Neural cell (in vitro differentiated cells): ENCODE data around the gene MOBP. TPM values are rescaled to one million over a fixed set of nuclear protein-coding genes. Genes with fewer than 3 reads are reported as not detected.

Source experiments
- H2AFZ ChIP-seq: fragments of 200-600, 300-800 bp; sonication (generic), shearing (Covaris generic); 2 replicates; pipeline ENCODE4 v1.6.0; 2014; ENCODE audit warnings: low read depth, mild to moderate bottlenecking, antibody characterized with exemption, low read length, moderate library complexity
- H3F3A ChIP-seq: fragments of 200-600 bp; shearing (Covaris generic); 2 replicates; pipeline ENCODE4 v1.6.1; 2016; ENCODE audit warnings: mild to moderate bottlenecking, moderate library complexity, mixed read lengths, antibody characterized with exemption, low read length; ENCODE audit not compliant: insufficient read depth, poor library complexity, severe bottlenecking
- H3K27ac ChIP-seq: fragments of 200-600, 300-800 bp; sonication (generic), shearing (Covaris generic); 2 replicates; pipeline ENCODE4 v1.5.1; 2014; ENCODE audit warnings: mild to moderate bottlenecking, low read length, moderate library complexity
- H3K27me3 ChIP-seq: fragments of 300-800, 200-600 bp; sonication (generic), shearing (Covaris generic); 2 replicates; pipeline ENCODE4 v1.6.0; 2014; ENCODE audit warnings: mild to moderate bottlenecking, low read depth, low read length, moderate library complexity; ENCODE audit not compliant: insufficient read depth
- H3K36me3 ChIP-seq: fragments of 300-800, 200-600 bp; sonication (generic), shearing (Covaris generic); 2 replicates; pipeline ENCODE4 v1.5.1; 2014; ENCODE audit warnings: mild to moderate bottlenecking, antibody characterized with exemption, low read length, moderate library complexity; ENCODE audit not compliant: insufficient read depth
- H3K4me2 ChIP-seq: fragments of 300-800, 200-600 bp; sonication (generic), shearing (Covaris generic); 2 replicates; pipeline ENCODE4 v1.6.0; 2014; ENCODE audit warnings: mild to moderate bottlenecking, low read length
- H3K4me3 ChIP-seq: fragments of 300-800, 200-600 bp; sonication (generic), shearing (Covaris generic); 2 replicates; pipeline ENCODE4 v1.5.1; 2014; ENCODE audit warnings: mild to moderate bottlenecking, low read length, moderate library complexity
- H3K79me2 ChIP-seq: fragments of 200-600 bp; shearing (Covaris generic); replicated peaks from 2 replicates; pipeline ENCODE4 v1.6.0; 2014; ENCODE audit warnings: mild to moderate bottlenecking, low read length, moderate library complexity; ENCODE audit not compliant: insufficient read depth
- H3K9ac ChIP-seq: fragments of 300-800, 200-600 bp; sonication (generic), shearing (Covaris generic); 2 replicates; pipeline ENCODE4 v1.6.1; 2016; ENCODE audit warnings: mild to moderate bottlenecking, low read length, mixed read lengths
- H3K9me2 ChIP-seq: fragments of 200-600 bp; shearing (Covaris generic); 2 replicates; pipeline ENCODE4 v1.6.1; 2016; ENCODE audit warnings: mild to moderate bottlenecking, low read length, mixed read lengths; ENCODE audit not compliant: insufficient read depth
- H3K9me3 ChIP-seq: fragments of 200-600, 300-800 bp; sonication (generic), shearing (Covaris generic); 2 replicates; pipeline ENCODE4 v1.6.1; 2016; ENCODE audit warnings: mild to moderate bottlenecking, mixed run types, low read length, moderate library complexity, mixed read lengths
- H4K20me1 ChIP-seq: fragments of 200-600 bp; shearing (Covaris generic); 2 replicates; pipeline ENCODE4 v1.6.1; 2016; ENCODE audit warnings: mild to moderate bottlenecking, mixed run types; ENCODE audit not compliant: insufficient read depth
- CTCF ChIP-seq: fragments of 450-650 bp; IDR thresholded peaks from 2 replicates; pipeline ENCODE4 v1.5.1; 2014; ENCODE audit warnings: antibody characterized with exemption, mild to moderate bottlenecking, moderate library complexity; ENCODE audit not compliant: poor library complexity, severe bottlenecking
- EP300 ChIP-seq: fragments of 450-650 bp; conservative IDR thresholded peaks from 2 replicates; pipeline ENCODE4 v1.6.1; 2014; ENCODE audit warnings: antibody characterized with exemption, mild to moderate bottlenecking, moderate library complexity; ENCODE audit not compliant: poor library complexity, severe bottlenecking
- EZH2 ChIP-seq: fragments of 200-600, 300-800 bp; shearing (Covaris generic), sonication (generic); IDR thresholded peaks from 2 replicates; pipeline ENCODE4 v1.6.1; 2014; ENCODE audit warnings: antibody characterized with exemption, low read length, borderline replicate concordance, mild to moderate bottlenecking; ENCODE audit not compliant: insufficient read depth, poor library complexity, severe bottlenecking
- MXI1 ChIP-seq: fragments of 450-650 bp; conservative IDR thresholded peaks from 2 replicates; pipeline ENCODE4 v1.6.1; 2014; ENCODE audit warnings: antibody characterized with exemption, mild to moderate bottlenecking; ENCODE audit not compliant: poor library complexity, severe bottlenecking
- POLR2AphosphoS5 ChIP-seq: IDR thresholded peaks from 2 replicates; pipeline ENCODE4 v1.6.1; 2012
- RAD21 ChIP-seq: fragments of 450-650 bp; conservative IDR thresholded peaks from 2 replicates; pipeline ENCODE4 v1.6.1; 2014; ENCODE audit warnings: antibody characterized with exemption, mild to moderate bottlenecking, moderate library complexity
- REST ChIP-seq: IDR thresholded peaks from 2 replicates; pipeline ENCODE4 v1.6.1; 2012; ENCODE audit warnings: borderline replicate concordance
- SMC3 ChIP-seq: fragments of 450-650 bp; conservative IDR thresholded peaks from 2 replicates; pipeline ENCODE4 v1.6.1; 2014; ENCODE audit warnings: antibody characterized with exemption, mild to moderate bottlenecking, moderate library complexity; ENCODE audit not compliant: poor library complexity
- TAF1 ChIP-seq: IDR thresholded peaks from 2 replicates; pipeline ENCODE4 v1.6.1; 2012; ENCODE audit warnings: low read depth
- polyA plus RNA-seq: library from polyadenylated mRNA; depleted of rRNA; stranded (reverse); fragments of >200 nt; gene quantifications from 2 replicates; pipeline ENCODE4 v1.2.3, GENCODE V29; 2014

Gene MOBP
- polyA plus RNA-seq, 1 donor from 2014 or later, result not detected

GRCh38 chr3:39434574-39434973 lies 32.9 kb upstream of the MOBP start:
- H3K9me3 ChIP-seq, result no peaks in the 10 kb centered on the region
- no peak overlapping the region for H3K27ac ChIP-seq
- no peaks in the 10 kb centered on the region for H3K27me3 ChIP-seq
- no peak overlapping the region for H3K4me2 ChIP-seq
- no peaks in the 10 kb centered on the region for H3K79me2 ChIP-seq
- no peaks in the 10 kb centered on the region for H3K9me2 ChIP-seq
- no peaks in the 10 kb centered on the region for H3K36me3 ChIP-seq
- no peaks in the 10 kb centered on the region for H4K20me1 ChIP-seq
- H3F3A ChIP-seq, result no peaks in the 10 kb centered on the region
- H3K9ac ChIP-seq, result no peak overlapping the region
- no peak for TF ChIP-seq RAD21
- no peak for TF ChIP-seq EP300
- TF ChIP-seq REST, result no peak
- no peak for TF ChIP-seq TAF1
- TF ChIP-seq SMC3, result no peak
- no peak for TF ChIP-seq EZH2
- TF ChIP-seq MXI1, result no peak
- no peak for TF ChIP-seq CTCF
- TF ChIP-seq POLR2AphosphoS5, result no peak
- no peak overlapping the region for H2AFZ ChIP-seq
- no peak overlapping the region for H3K4me3 ChIP-seq

GRCh38 chr3:39435006-39435748 lies 32.3 kb upstream of the MOBP start:
- no peak overlapping the region for H2AFZ ChIP-seq
- H3K27me3 ChIP-seq, result no peaks in the 10 kb centered on the region
- no peak for TF ChIP-seq POLR2AphosphoS5
- no peak for TF ChIP-seq EZH2
- no peak for TF ChIP-seq SMC3
- no peak for TF ChIP-seq EP300
- TF ChIP-seq REST, result no peak
- no peak for TF ChIP-seq CTCF
- no peak overlapping the region for H3K9ac ChIP-seq
- no peaks in the 10 kb centered on the region for H3K36me3 ChIP-seq
- no peaks in the 10 kb centered on the region for H3K9me2 ChIP-seq
- H3K27ac ChIP-seq, result no peak overlapping the region
- H3K9me3 ChIP-seq, result no peaks in the 10 kb centered on the region
- H3F3A ChIP-seq, result no peaks in the 10 kb centered on the region
- no peak overlapping the region for H3K4me3 ChIP-seq
- H3K4me2 ChIP-seq, result no peak overlapping the region
- H4K20me1 ChIP-seq, result no peaks in the 10 kb centered on the region
- no peaks in the 10 kb centered on the region for H3K79me2 ChIP-seq
